Karpas-422 (cell line): ENCODE measurements around the gene SCAMP3. TPM values are rescaled to one million over a fixed set of nuclear protein-coding genes. Genes with fewer than 3 reads are reported as not detected.
"Not testable (repeated sequence)": the region's sequence is repeated elsewhere in the genome, so short reads cannot be mapped to it uniquely, and the experiment has no call there.

Source experiments
- DNase-seq: peaks from one replicate; pipeline ENCODE4 v3.0.0-alpha.2; 2015
- H2AFZ ChIP-seq: fragments of 200-600 bp; sonication (generic); 2 replicates; pipeline ENCODE4 v1.6.1; 2014; ENCODE audit warnings: antibody characterized with exemption, low read length, mixed read lengths
- H3K27ac ChIP-seq: fragments of 200-600 bp; sonication (generic); 2 replicates; pipeline ENCODE4 v1.5.1; 2014; ENCODE audit warnings: mild to moderate bottlenecking, low read length, moderate library complexity
- H3K27me3 ChIP-seq: fragments of 200-600 bp; sonication (generic); 2 replicates; pipeline ENCODE4 v1.6.1; 2014; ENCODE audit warnings: low read length, mixed read lengths
- H3K36me3 ChIP-seq: fragments of 200-600 bp; sonication (generic); 2 replicates; pipeline ENCODE4 v1.6.1; 2014; ENCODE audit warnings: low read length, mixed read lengths; ENCODE audit not compliant: insufficient read depth
- H3K4me1 ChIP-seq: fragments of 200-600 bp; sonication (generic); 2 replicates; pipeline ENCODE4 v1.6.1; 2014; ENCODE audit warnings: mild to moderate bottlenecking, low read length, mixed read lengths
- H3K4me2 ChIP-seq: fragments of 200-600 bp; sonication (generic); 2 replicates; pipeline ENCODE4 v1.6.1; 2014; ENCODE audit warnings: low read length, low read depth, mild to moderate bottlenecking; ENCODE audit not compliant: poor library complexity, severe bottlenecking
- H3K4me3 ChIP-seq: fragments of 200-600 bp; sonication (generic); 2 replicates; pipeline ENCODE4 v1.5.1; 2014; ENCODE audit warnings: mild to moderate bottlenecking, antibody characterized with exemption, low read length, mixed read lengths
- H3K79me2 ChIP-seq: fragments of 200-600 bp; sonication (generic); 2 replicates; pipeline ENCODE4 v1.6.1; 2014; ENCODE audit warnings: mild to moderate bottlenecking, low read length, mixed read lengths
- H3K9ac ChIP-seq: fragments of 200-600 bp; sonication (generic); 2 replicates; pipeline ENCODE4 v1.6.0; 2014; ENCODE audit warnings: low read length
- H3K9me2 ChIP-seq: fragments of 200-600 bp; sonication (generic), shearing (Covaris generic); replicated peaks from 2 replicates; pipeline ENCODE4 v1.6.0; 2014; ENCODE audit warnings: mild to moderate bottlenecking, low read length, moderate library complexity; ENCODE audit not compliant: insufficient read depth
- H3K9me3 ChIP-seq: fragments of 300-700, 200-600 bp; sonication (generic); 2 replicates; pipeline ENCODE4 v1.6.1; 2014; ENCODE audit warnings: low read length, mixed read lengths
- H4K20me1 ChIP-seq: fragments of 200-600 bp; sonication (generic); 2 replicates; pipeline ENCODE4 v1.6.1; 2014; ENCODE audit warnings: mild to moderate bottlenecking, antibody characterized with exemption, low read length, low read depth; ENCODE audit not compliant: insufficient read depth
- total RNA-seq: library from RNA; depleted of rRNA; stranded (reverse); fragments of >200 nt; shearing (Covaris generic); gene quantifications from 2 replicates; pipeline ENCODE4 v1.2.3, GENCODE V29; 2014; ENCODE audit warnings: low replicate concordance

Gene SCAMP3
- total RNA-seq, 1 experiment from 2014 or later = 69.7 TPM

DNA sequence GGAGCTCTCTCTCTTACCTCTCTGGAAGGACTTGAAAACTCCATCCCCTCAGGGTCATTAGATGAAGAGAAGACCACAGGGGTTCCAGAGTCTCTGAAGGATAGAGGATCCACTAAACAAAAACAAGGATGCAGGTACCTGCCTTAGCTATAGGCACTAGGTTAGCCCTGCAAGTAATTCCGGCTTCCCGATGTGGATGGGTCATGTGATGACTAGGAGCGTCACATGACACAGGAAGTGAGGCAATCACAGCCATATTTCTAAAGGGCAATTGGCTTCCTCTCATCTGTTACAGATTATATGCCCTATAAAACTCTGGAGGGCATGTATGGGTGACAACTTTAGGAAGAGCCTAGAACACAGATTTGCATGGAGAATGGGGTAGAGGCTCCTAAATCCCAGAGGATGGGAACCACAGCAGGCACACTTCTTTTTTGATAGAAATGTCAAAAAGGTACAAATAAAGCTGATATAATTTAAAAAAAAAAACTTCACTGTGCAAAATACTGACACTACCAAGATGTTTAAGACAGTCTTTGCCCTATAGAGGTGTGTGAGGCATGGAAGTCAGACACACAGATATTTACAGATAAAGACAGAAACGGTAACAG, 21.0 kb downstream of the SCAMP3 start:
- no peaks in the 10 kb centered on the region for H4K20me1 ChIP-seq
- H3K4me2 ChIP-seq = peak overlapping the region; percentile 67
- no peaks in the 10 kb centered on the region for H3K36me3 ChIP-seq
- DNase-seq = peak; percentile 91
- peaks cover 41% of the 10 kb centered on the region for H3K4me1 ChIP-seq
- no peaks in the 10 kb centered on the region for H3K9me3 ChIP-seq
- H3K9me2 ChIP-seq = no peaks in the 10 kb centered on the region
- H3K27me3 ChIP-seq = no peaks in the 10 kb centered on the region
- peak overlapping the region; percentile 40; the same call in 1 of the 2 replicates for H3K27ac ChIP-seq
- H3K9ac ChIP-seq = peak overlapping the region; percentile 64
- peaks cover 16% of the 10 kb centered on the region for H3K79me2 ChIP-seq
- 0 out of 2 replicates have a peak overlapping the region, but pooled peaks have one; percentile 17 for H2AFZ ChIP-seq
- H3K4me3 ChIP-seq = peak overlapping the region; percentile 73

GRCh38 chr1:155236451-155236850, 25.7 kb downstream of the SCAMP3 start:
- no peak overlapping the region for H3K27ac ChIP-seq
- H3K9ac ChIP-seq = no peak overlapping the region
- no peaks in the 10 kb centered on the region for H3K9me3 ChIP-seq
- DNase-seq = no peak
- no peak overlapping the region for H3K4me3 ChIP-seq
- no peak overlapping the region for H3K4me2 ChIP-seq
- no peaks in the 10 kb centered on the region for H3K9me2 ChIP-seq
- no peaks in the 10 kb centered on the region for H3K27me3 ChIP-seq
- H2AFZ ChIP-seq = no peak overlapping the region
- no peaks in the 10 kb centered on the region for H3K79me2 ChIP-seq
- H4K20me1 ChIP-seq = no peaks in the 10 kb centered on the region
- peaks cover 7% of the 10 kb centered on the region for H3K4me1 ChIP-seq
- H3K36me3 ChIP-seq = no peaks in the 10 kb centered on the region

DNA sequence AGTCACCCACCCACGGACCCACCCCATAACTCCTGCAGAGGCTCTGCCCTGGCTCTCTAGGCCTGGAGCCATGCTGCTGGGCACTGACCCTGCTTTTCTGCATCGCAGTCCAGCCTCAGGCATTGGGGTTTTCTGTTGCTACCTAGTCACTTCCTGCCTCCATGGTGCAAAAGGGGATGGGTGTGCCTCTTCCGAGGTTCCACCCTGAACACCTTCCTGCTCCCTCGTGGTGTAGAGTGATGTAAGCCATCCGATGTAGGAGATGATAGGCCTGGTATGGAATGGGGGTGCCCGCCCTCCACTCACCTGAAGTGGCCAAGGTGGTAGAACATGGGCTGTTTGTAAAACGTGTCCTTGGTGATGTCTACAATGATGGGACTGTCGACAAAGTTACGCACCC, 26.8 kb downstream of the SCAMP3 start:
- not testable (repeated sequence) for DNase-seq, H3K9me3 ChIP-seq, H3K4me1 ChIP-seq, H3K79me2 ChIP-seq, H3K4me3 ChIP-seq, H3K9me2 ChIP-seq, H3K4me2 ChIP-seq, H3K36me3 ChIP-seq, H2AFZ ChIP-seq, H3K27ac ChIP-seq, H4K20me1 ChIP-seq, H3K27me3 ChIP-seq, H3K9ac ChIP-seq

DNA sequence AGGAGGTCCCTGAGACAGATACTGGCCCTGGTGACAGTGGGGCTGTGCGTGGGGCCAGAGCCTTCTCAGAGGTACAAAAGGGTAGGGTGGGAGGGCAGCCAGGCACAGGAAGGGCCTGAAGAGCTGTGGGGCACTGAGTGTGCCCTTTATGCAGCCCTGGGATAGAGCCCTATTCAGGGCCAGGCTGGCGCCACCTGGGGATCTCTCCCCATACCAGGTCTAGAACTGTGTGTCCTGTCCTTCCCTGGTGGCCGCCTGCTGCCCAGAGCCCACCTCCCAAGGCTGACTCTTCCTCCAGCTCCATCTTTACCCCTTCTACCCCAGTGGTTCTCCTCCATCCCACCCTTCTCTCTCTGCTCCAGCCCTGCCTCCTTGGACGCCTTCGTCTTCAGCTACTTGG, 28.7 kb downstream of the SCAMP3 start:
- H2AFZ ChIP-seq, H3K27me3 ChIP-seq, H4K20me1 ChIP-seq, H3K9me3 ChIP-seq, H3K4me2 ChIP-seq, DNase-seq, H3K9ac ChIP-seq, H3K4me3 ChIP-seq, H3K4me1 ChIP-seq, H3K36me3 ChIP-seq, H3K79me2 ChIP-seq, H3K27ac ChIP-seq, H3K9me2 ChIP-seq: not testable (repeated sequence)

- H3K79me2 ChIP-seq, H3K9ac ChIP-seq, H3K4me3 ChIP-seq, H3K9me3 ChIP-seq, H3K4me1 ChIP-seq, H3K27me3 ChIP-seq, H3K27ac ChIP-seq, DNase-seq, H4K20me1 ChIP-seq, H2AFZ ChIP-seq, H3K9me2 ChIP-seq, H3K36me3 ChIP-seq, H3K4me2 ChIP-seq: not testable (repeated sequence)
Measured at GRCh38 chr1:155232001-155232978, 29.9 kb downstream of the SCAMP3 start.

DNA sequence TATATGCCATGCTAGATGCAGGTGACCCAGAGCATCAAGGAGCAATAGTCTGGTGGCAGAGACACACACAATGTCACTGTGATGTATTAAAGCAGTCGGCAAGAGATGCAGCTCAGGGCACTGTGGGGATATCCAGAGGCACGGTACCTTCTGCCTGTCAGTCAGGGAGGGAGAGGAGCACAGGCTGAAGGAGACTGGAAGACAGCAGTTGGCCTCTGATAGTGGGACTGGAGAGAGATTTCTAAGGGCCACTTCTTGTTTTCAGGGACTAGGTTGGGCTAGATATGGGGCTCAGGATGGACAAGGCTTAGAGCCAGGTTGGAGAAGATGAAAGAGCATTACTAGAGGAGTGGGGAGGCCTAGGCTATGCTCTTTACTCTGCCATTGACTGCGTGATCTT, 30.9 kb downstream of the SCAMP3 start:
- H3K4me3 ChIP-seq, H3K4me2 ChIP-seq, H3K9ac ChIP-seq, H4K20me1 ChIP-seq, H3K27me3 ChIP-seq, H3K4me1 ChIP-seq, DNase-seq, H3K79me2 ChIP-seq, H3K9me2 ChIP-seq, H3K36me3 ChIP-seq, H2AFZ ChIP-seq, H3K9me3 ChIP-seq, H3K27ac ChIP-seq: not testable (repeated sequence)

- Histone ChIP-seq H3K9ac (peak overlapping the region; percentile 79), H3K36me3 (no peaks in the 10 kb centered on the region), H3K4me1 (peaks cover 42% of the 10 kb centered on the region), H3K4me3 (peak overlapping the region; percentile 66), H3K4me2 (peak overlapping the region; percentile 95), H3K9me3 (no peaks in the 10 kb centered on the region), H3K27ac (peak overlapping the region; percentile 61; the same call in 1 of the 2 replicates), H3K27me3 (no peaks in the 10 kb centered on the region), H3K9me2 (no peaks in the 10 kb centered on the region), H2AFZ (peak overlapping the region; percentile 10; the same call in 1 of the 2 replicates), H4K20me1 (no peaks in the 10 kb centered on the region), H3K79me2 (peaks cover 18% of the 10 kb centered on the region)
- no peak for DNase-seq
Measured at GRCh38 chr1:155228096-155228427, 34.1 kb downstream of the SCAMP3 start.

DNA sequence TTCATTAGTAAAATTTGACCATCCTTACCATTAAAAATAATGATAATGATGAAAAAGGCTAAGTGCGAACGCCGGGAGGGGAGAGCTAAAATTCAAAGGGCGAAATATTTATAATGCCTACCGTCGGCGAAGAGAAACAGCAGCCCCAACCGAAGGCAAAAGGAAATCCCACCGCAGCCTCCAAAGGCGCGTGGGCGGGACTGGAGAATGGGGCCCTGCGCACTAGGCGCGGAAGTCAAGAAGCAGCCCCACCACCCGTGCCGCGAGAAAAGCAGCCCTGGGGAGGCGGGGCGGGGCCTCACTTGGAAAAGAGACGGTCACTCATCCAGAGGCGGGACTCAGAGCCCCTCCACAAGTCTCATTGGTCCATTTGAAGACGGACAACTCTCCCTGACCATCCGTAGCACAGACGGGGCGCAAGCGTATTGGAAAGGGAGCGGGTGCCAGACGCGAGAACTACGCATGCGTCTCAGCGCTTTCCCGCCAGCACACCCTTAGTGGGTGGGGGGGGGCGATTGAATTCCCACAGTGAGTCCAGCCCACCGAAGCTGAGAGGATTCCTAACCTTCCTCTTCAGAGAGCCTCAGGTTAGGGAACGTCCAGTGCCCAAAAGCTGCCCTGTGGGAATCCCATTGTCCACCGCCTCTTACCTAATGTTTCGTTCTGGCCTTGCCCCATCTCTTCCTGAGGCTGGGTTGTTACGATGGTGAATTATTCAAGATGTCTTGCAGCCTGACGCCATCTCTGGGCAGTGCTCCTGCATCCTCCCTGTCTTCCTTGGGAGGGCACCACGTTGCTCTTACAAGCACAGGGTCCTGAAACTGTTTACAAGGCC, 34.7 kb downstream of the SCAMP3 start:
- peak; percentile 99 for DNase-seq
- peaks cover 47% of the 10 kb centered on the region for H3K4me1 ChIP-seq
- peaks cover 18% of the 10 kb centered on the region for H3K79me2 ChIP-seq

More for the DNA sequence above, 34.7 kb downstream of the SCAMP3 start:
- Histone ChIP-seq H3K36me3 (no peaks in the 10 kb centered on the region), H4K20me1 (no peaks in the 10 kb centered on the region), H3K4me2 (peak overlapping the region; percentile 95), H3K27me3 (no peaks in the 10 kb centered on the region), H3K27ac (peak overlapping the region; percentile 92), H3K9me2 (no peaks in the 10 kb centered on the region), H3K9me3 (no peaks in the 10 kb centered on the region), H3K9ac (peak overlapping the region; percentile 93), H3K4me3 (peak overlapping the region; percentile 85), H2AFZ (peak overlapping the region; percentile 10; the same call in 1 of the 2 replicates)
